RWPE1 (cell line): ENCODE measurements around the gene TYSND1.
"Not testable (repeated sequence)": the region's sequence is repeated elsewhere in the genome, so short reads cannot be mapped to it uniquely, and the experiment has no call there.

Experiments used
- CTCF ChIA-PET: fragments of 350-600 bp; sonication (Branson Sonifier 250); formaldehyde crosslinking; extraction: SDS; loops from one replicate; lab custom pipeline; 2021; lab: Yijun Ruan, JAX
- POLR2A ChIA-PET: fragments of 400-600 bp; formaldehyde crosslinking; extraction: SDS; loops from one replicate; lab custom pipeline; 2020; ENCODE audit warnings: antibody characterized with exemption; ENCODE audit not compliant: low non-redundant PET; lab: Yijun Ruan, JAX
- DNase-seq: peaks from one replicate; pipeline ENCODE4 v3.0.0; 2012; ENCODE audit warnings: low spot score
- H3K27ac ChIP-seq: fragments of 450-650 bp; 2 replicates; pipeline ENCODE4 v1.5.1; 2017
- TF ChIP-seq, protein P1 (sequence below): fragments of 450-650 bp; conservative IDR thresholded peaks from 2 replicates; pipeline ENCODE4 v1.5.1; 2017; ENCODE audit warnings: low read depth, mild to moderate bottlenecking

TYSND1 gene

GRCh38 chr10:70124918-70125317, 21.6 kb downstream of the TYSND1 start:
- ChIA-PET POLR2A (interaction anchor here (0.6 kb wide), 1 partner anchor 86 kb away, joined by 3 read pairs; no protein-coding TSS in a partner anchor), CTCF (interaction anchor here (1.6 to 3.2 kb wide), 2 partner anchors 8 to 21 kb away, joined by 3 to 21 read pairs; partner anchors contain the start of gene TYSND1)
- TF ChIP-seq, protein P1, sequence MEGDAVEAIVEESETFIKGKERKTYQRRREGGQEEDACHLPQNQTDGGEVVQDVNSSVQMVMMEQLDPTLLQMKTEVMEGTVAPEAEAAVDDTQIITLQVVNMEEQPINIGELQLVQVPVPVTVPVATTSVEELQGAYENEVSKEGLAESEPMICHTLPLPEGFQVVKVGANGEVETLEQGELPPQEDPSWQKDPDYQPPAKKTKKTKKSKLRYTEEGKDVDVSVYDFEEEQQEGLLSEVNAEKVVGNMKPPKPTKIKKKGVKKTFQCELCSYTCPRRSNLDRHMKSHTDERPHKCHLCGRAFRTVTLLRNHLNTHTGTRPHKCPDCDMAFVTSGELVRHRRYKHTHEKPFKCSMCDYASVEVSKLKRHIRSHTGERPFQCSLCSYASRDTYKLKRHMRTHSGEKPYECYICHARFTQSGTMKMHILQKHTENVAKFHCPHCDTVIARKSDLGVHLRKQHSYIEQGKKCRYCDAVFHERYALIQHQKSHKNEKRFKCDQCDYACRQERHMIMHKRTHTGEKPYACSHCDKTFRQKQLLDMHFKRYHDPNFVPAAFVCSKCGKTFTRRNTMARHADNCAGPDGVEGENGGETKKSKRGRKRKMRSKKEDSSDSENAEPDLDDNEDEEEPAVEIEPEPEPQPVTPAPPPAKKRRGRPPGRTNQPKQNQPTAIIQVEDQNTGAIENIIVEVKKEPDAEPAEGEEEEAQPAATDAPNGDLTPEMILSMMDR = no peak
- no peak overlapping the region for H3K27ac ChIP-seq
- DNase-seq = no peak

GRCh38 chr10:70124415-70124814, 22.1 kb downstream of the TYSND1 start:
- POLR2A ChIA-PET = no interaction called here

DNA sequence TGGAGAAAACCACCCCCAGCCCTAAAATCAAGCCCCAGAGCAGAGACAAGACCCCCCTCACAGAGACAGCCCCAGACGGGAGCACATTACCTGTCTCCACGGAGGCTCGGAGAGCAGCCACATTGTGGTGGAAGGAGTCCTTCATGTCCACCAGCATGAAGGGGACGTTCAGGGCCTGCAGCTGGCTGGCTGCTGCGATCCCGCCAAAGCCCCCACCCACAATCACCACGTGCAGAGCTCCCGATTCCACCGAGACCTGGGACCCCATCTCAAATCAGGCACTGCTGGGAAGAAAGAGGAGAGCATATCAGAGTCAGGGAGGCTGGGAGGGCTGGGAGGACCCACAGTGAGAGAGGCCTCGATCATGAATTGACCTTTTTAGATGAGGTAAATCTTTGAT, 22.7 kb downstream of the TYSND1 start:
- H3K27ac ChIP-seq = no peak overlapping the region
- ChIA-PET CTCF (interaction anchor here (0.6 to 1.2 kb wide), 2 partner anchors 17 to 334 kb away, joined by 3 to 7 read pairs; no protein-coding TSS in a partner anchor), POLR2A (no interaction called here)
- TF ChIP-seq, protein P1 = no peak
- no peak for DNase-seq

More at GRCh38 chr10:70124415-70124814, 22.1 kb downstream of the TYSND1 start:
- CTCF ChIA-PET = interaction anchor here (0.6 to 3.2 kb wide), 4 partner anchors 8 to 335 kb away, joined by 3 to 21 read pairs (median 5); partner anchors contain the start of gene TYSND1
- no peak overlapping the region for H3K27ac ChIP-seq
- no peak for DNase-seq
- TF ChIP-seq, protein P1 = no peak

DNA sequence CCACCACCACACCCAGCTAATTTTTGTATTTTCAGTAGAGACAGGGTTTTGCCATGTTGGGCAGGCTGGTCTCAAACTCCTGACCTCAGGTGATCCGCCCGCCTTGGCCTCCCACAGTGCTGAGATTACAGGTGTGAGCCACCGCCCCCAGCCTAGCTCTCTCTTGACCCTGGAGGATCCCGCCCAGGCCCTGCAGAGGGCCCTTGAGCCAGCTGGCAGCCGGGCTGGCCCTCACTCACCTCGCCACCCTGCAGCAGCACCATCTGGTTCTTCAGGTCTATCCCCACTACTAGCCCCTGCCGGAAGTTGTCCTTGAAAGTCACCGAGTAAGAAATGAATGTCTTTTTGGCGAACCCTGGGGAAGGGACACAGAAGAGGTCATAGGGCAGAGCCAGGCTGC, 23.3 kb downstream of the TYSND1 start:
- ChIA-PET CTCF (interaction anchor here (1.1 to 1.2 kb wide), 2 partner anchors 16 to 17 kb away, joined by 4 to 7 read pairs; no protein-coding TSS in a partner anchor), POLR2A (interaction anchor here (0.6 kb wide), 1 partner anchor 47 kb away, joined by 3 read pairs; the partner anchor contains the start of gene SAR1A)
- not testable (repeated sequence) for H3K27ac ChIP-seq, DNase-seq

- ChIA-PET CTCF (interaction anchor here (1.1 kb wide), 1 partner anchor 15 kb away, joined by 4 read pairs; no protein-coding TSS in a partner anchor), POLR2A (interaction anchor here (0.6 kb wide), 1 partner anchor 48 kb away, joined by 3 read pairs; the partner anchor contains the start of gene SAR1A)
- no peak for DNase-seq
- no peak overlapping the region for H3K27ac ChIP-seq
- TF ChIP-seq, protein P1 = no peak
Observed at GRCh38 chr10:70122742-70123141, 23.8 kb downstream of the TYSND1 start.

GRCh38 chr10:70121281-70121949, 25.1 kb downstream of the TYSND1 start:
- TF ChIP-seq, protein P1 = no peak
- DNase-seq = no peak
- H3K27ac ChIP-seq = no peak overlapping the region
- CTCF ChIA-PET = interaction anchor here (0.9 kb wide), 1 partner anchor 25 kb away, joined by 5 read pairs; the partner anchor contains the start of gene TYSND1
- POLR2A ChIA-PET = no interaction called here

DNA sequence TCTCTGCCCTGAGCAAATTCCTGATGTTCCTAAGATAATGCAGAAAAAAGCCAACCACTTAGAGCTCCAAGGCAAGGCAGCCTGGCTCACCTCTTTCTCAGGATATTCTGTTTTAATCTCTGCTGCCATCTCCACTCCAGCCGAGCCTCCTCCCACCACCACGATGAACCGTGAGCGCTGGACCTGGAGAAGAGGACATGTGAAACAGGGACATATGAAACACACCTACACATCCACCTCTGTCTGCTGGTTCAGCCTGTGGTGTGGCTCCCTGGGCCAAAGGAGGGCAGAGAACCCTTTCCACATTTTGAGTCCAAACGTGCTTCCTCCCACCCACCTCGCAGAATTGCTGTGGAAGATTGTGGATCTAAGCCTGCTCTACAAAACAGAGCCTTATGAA, 26.1 kb downstream of the TYSND1 start:
- no peak overlapping the region for H3K27ac ChIP-seq
- ChIA-PET POLR2A (no interaction called here), CTCF (interaction anchor here (0.6 kb wide), 1 partner anchor 203 kb away, joined by 3 read pairs; no protein-coding TSS in a partner anchor)
- no peak for DNase-seq
- TF ChIP-seq, protein P1 = no peak
